ENCODE data around the gene CWC27. TPM values are rescaled to one million over a fixed set of nuclear protein-coding genes. Genes with fewer than 3 reads are reported as not detected.

The CWC27 gene
- total RNA-seq, 1 donor from 2014 or later, result 28.9 TPM

DNA sequence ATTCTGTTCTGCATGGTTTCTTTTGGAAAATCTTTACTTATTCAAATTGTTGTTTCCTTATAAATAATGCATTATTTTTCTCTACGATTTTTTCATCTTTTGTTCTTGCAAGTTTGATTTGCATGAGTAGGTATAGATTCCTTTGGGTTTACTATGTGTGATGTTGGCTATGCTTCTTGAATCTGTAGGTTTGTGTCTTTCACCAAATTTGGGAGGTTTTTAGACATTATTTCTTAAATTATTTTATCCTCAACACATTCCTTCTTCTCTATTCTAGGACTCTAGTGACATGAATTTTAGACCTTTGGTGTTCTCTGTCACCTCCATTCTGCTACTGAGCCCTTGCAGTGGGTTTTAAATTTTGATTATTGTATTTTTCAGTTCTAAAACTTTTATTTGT is 219.0 kb downstream of the CWC27 start:
- Mint-ChIP-seq H3K27me3 (no peaks in the 10 kb centered on the region), H3K4me1 (no peaks in the 10 kb centered on the region), H3K4me3 (no peak overlapping the region), H3K9me3 (peaks cover 3% of the 10 kb centered on the region), H3K36me3 (ENCODE audit: low read depth) (peaks cover 31% of the 10 kb centered on the region), H3K27ac (no peak overlapping the region)
- ATAC-seq (ENCODE audit: low read depth) (no peak), DNase-seq (no peak)
- TF ChIP-seq, protein P1, sequence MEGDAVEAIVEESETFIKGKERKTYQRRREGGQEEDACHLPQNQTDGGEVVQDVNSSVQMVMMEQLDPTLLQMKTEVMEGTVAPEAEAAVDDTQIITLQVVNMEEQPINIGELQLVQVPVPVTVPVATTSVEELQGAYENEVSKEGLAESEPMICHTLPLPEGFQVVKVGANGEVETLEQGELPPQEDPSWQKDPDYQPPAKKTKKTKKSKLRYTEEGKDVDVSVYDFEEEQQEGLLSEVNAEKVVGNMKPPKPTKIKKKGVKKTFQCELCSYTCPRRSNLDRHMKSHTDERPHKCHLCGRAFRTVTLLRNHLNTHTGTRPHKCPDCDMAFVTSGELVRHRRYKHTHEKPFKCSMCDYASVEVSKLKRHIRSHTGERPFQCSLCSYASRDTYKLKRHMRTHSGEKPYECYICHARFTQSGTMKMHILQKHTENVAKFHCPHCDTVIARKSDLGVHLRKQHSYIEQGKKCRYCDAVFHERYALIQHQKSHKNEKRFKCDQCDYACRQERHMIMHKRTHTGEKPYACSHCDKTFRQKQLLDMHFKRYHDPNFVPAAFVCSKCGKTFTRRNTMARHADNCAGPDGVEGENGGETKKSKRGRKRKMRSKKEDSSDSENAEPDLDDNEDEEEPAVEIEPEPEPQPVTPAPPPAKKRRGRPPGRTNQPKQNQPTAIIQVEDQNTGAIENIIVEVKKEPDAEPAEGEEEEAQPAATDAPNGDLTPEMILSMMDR (IDR thresholded peaks at IDR 0.05), result no peak
- ChIA-PET CTCF (no interaction called here), POLR2A (no interaction called here)
- intact Hi-C loops (cut with micrococcal nuclease), result no loop called here

- ATAC-seq (ENCODE audit: low read depth), result no peak
- Mint-ChIP-seq H3K9me3 (no peaks in the 10 kb centered on the region), H3K4me1 (no peaks in the 10 kb centered on the region), H3K36me3 (ENCODE audit: low read depth) (no peaks in the 10 kb centered on the region), H3K27me3 (no peaks in the 10 kb centered on the region), H3K4me3 (no peak overlapping the region), H3K27ac (no peak overlapping the region)
- ChIA-PET POLR2A (no interaction called here), CTCF (no interaction called here)
- TF ChIP-seq, protein P1 (IDR thresholded peaks at IDR 0.05), result no peak
- no peak for DNase-seq
- intact Hi-C loops (cut with micrococcal nuclease), result no loop called here
Observed at GRCh38 chr5:65009207-65009606, 240.5 kb downstream of the CWC27 start.

DNA sequence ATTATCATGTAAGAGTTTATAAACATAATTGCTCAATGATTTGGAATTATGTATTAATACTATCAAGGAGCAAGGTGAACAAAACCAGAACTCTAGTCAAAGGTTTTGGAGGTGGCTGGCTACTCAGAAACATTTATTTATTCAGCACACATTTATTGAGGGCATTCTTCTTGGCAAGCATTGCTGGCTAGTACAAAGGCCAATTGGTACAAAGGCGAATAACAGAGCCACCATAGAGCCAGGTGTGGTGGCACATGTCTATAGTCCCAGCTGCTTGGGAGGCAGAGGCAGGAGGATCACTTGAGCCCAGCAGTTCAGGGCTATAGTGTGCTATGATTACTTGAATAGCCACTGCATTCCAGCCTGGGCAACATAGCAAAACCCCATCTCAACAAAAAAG is 242.1 kb downstream of the CWC27 start:
- no peaks in the 10 kb centered on the region for H3K4me1 Mint-ChIP-seq
- H3K27ac Mint-ChIP-seq, result peak overlapping the region; percentile 16
- ATAC-seq (ENCODE audit: low read depth), result no peak
- no peaks in the 10 kb centered on the region for H3K27me3 Mint-ChIP-seq
- intact Hi-C loops (cut with micrococcal nuclease), result no loop called here
- H3K36me3 Mint-ChIP-seq (ENCODE audit: low read depth), result no peaks in the 10 kb centered on the region
- ChIA-PET POLR2A (no interaction called here), CTCF (no interaction called here)
- TF ChIP-seq, protein P1 (IDR thresholded peaks at IDR 0.05), result no peak
- H3K9me3 Mint-ChIP-seq, result no peaks in the 10 kb centered on the region
- no peak for DNase-seq
- no peak overlapping the region for H3K4me3 Mint-ChIP-seq

DNA sequence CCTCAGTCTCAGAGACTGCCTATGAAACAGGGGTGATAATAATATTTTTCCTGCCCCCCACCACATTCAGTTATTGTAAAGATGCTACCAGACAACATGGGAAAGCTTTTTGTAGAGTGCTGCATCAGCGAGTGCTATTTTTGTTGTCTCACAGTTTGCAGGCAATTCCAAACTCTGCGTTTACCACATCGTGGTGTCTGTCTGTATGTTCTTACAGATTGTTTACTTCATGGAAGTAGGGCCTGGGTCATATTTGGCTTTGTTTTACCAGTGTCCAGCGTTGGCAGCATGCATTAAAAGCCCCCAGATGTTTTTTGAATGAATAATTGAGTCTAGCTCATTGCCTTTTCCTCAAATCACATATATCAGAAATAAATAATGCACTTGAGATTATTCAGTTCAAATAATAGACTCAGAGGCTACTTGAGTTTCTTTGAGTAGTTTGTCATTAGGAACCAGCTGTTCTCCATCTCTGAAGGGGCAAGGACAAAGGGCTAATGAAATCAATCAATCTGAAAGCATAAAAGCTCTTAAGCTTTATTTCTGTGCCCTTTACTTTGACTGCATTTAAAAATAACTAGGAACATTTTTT is 243.7 kb downstream of the CWC27 start:
- no peak for DNase-seq
- H3K4me1 Mint-ChIP-seq, result no peaks in the 10 kb centered on the region
- intact Hi-C loops (cut with micrococcal nuclease), result no loop called here
- no peaks in the 10 kb centered on the region for H3K36me3 Mint-ChIP-seq (ENCODE audit: low read depth)
- no peak overlapping the region for H3K27ac Mint-ChIP-seq
- ATAC-seq (ENCODE audit: low read depth), result no peak
- POLR2A ChIA-PET, result no interaction called here
- CTCF ChIA-PET, result no interaction called here
- TF ChIP-seq, protein P1 (IDR thresholded peaks at IDR 0.05), result no peak
- H3K9me3 Mint-ChIP-seq, result no peaks in the 10 kb centered on the region
- no peaks in the 10 kb centered on the region for H3K27me3 Mint-ChIP-seq
- H3K4me3 Mint-ChIP-seq, result no peak overlapping the region

DNA sequence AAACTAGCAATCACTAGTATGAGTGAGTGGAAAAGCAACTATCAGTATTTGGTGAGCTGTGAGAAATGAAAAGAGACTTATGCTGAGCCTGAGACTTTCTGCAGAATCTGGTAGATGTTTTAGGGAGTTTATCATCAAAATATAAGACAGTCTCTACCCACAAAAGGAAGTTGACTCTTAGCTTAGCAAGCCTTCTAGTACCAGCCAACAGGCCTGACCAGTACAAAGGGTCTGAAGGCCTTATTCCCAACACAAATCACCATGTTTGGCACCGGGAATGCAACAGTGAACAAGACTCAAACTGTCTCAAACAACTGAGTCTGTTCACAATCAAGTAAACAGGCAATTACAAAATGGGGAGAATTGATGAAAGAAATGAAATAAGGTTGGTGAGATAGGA is 244.4 kb downstream of the CWC27 start:
- no peak for DNase-seq
- no peaks in the 10 kb centered on the region for H3K27me3 Mint-ChIP-seq
- H3K36me3 Mint-ChIP-seq (ENCODE audit: low read depth), result no peaks in the 10 kb centered on the region
- H3K9me3 Mint-ChIP-seq, result no peaks in the 10 kb centered on the region
- no peak overlapping the region for H3K4me3 Mint-ChIP-seq
- H3K4me1 Mint-ChIP-seq, result no peaks in the 10 kb centered on the region
- TF ChIP-seq, protein P1 (IDR thresholded peaks at IDR 0.05), result no peak
- intact Hi-C loops (cut with micrococcal nuclease), result no loop called here
- ChIA-PET CTCF (no interaction called here), POLR2A (no interaction called here)
- no peak for ATAC-seq (ENCODE audit: low read depth)
- no peak overlapping the region for H3K27ac Mint-ChIP-seq

Measured in activated B cell treated with CpG ODN at 0.5 μM for 24 hours (primary cell).